ENCODE results near the gene SNIP1.

Gene SNIP1

GRCh38 chr1:37553927-37554808, at the start of gene SNIP1:
SNIP1 (minus strand) TSS chr1:37554293; CDS start chr1:37554229, 64 bp downstream.
- no peak for TF ChIP-seq CTCF (IDR thresholded peaks at IDR 0.05; ENCODE audit: low read depth, low read length)
- DNase-seq (ENCODE audit: low read depth in 2 of 2), result peak; percentile 94
- H3K4me3 ChIP-seq (replicated peaks in 1 of 2; ENCODE audit: low read depth in 2 of 2, low read length in 2 of 2), result peak within 1 kb of the TSS; percentile 99

GRCh38 chr1:37602750-37603694, 48.9 kb upstream of the SNIP1 start:
- TF ChIP-seq CTCF (IDR thresholded peaks at IDR 0.05; ENCODE audit: low read depth, low read length), result peak; percentile 72
- DNase-seq (ENCODE audit: low read depth in 2 of 2), result peak; percentile 52 to 55
- H3K4me3 ChIP-seq (replicated peaks in 1 of 2; ENCODE audit: low read depth in 2 of 2, low read length in 2 of 2), result no peak overlapping the region

GRCh38 chr1:37601441-37601840, 47.3 kb upstream of the SNIP1 start:
- H3K4me3 ChIP-seq (replicated peaks in 1 of 2; ENCODE audit: low read depth in 2 of 2, low read length in 2 of 2), result no peak overlapping the region
- no peak for DNase-seq (ENCODE audit: low read depth in 2 of 2)
- TF ChIP-seq CTCF (IDR thresholded peaks at IDR 0.05; ENCODE audit: low read depth, low read length), result no peak

- H3K4me3 ChIP-seq (replicated peaks in 1 of 2; ENCODE audit: low read depth in 2 of 2, low read length in 2 of 2), result no peak overlapping the region
- TF ChIP-seq CTCF (IDR thresholded peaks at IDR 0.05; ENCODE audit: low read depth, low read length), result no peak
- DNase-seq (ENCODE audit: low read depth in 2 of 2), result no peak
These were observed 45.8 kb upstream of the SNIP1 start for GRCh38 chr1:37599940-37600339.

- peak overlapping the region; percentile 87 to 94 for H3K4me3 ChIP-seq (replicated peaks in 1 of 2; ENCODE audit: low read depth in 2 of 2, low read length in 2 of 2)
- no peak for TF ChIP-seq CTCF (IDR thresholded peaks at IDR 0.05; ENCODE audit: low read depth, low read length)
- DNase-seq (ENCODE audit: low read depth in 2 of 2), result no peak
These were observed 42.1 kb upstream of the SNIP1 start for GRCh38 chr1:37596182-37596667.

- TF ChIP-seq CTCF (IDR thresholded peaks at IDR 0.05; ENCODE audit: low read depth, low read length), result no peak
- peak; percentile 95 to 97 for DNase-seq (ENCODE audit: low read depth in 2 of 2)
- peak within 1 kb of the TSS; percentile 87 to 94 for H3K4me3 ChIP-seq (replicated peaks in 1 of 2; ENCODE audit: low read depth in 2 of 2, low read length in 2 of 2)
These were observed 41.5 kb upstream of the SNIP1 start, which contains the start of gene GNL2 for GRCh38 chr1:37595440-37596181. GNL2 (minus strand) TSS chr1:37595937; CDS start chr1:37595822, 115 bp downstream.
